Liver (tissue), 9 donors: ENCODE measurements around the gene CNOT8. TPM values are rescaled to one million over a fixed set of nuclear protein-coding genes. Genes with fewer than 3 reads are reported as not detected.

Experiments used
- DNase-seq: peaks from one replicate; pipeline ENCODE4 v3.0.0-alpha.2; 2017; ENCODE audit warnings: low spot score
- H3K27ac ChIP-seq, 2 donors: one replicate each; pipeline ENCODE4 v1.7.0; 2013; ENCODE audit warnings: inconsistent platforms in 2 of 2, low read length in 2 of 2, control low read depth in 1 of 2, low read depth in 1 of 2, mild to moderate bottlenecking in 1 of 2
- H3K27me3 ChIP-seq, 4 donors: one replicate each; pipeline versions ENCODE4 v1.6.1 to v1.7.0; 2013; ENCODE audit warnings: low read length in 3 of 4, inconsistent platforms in 1 of 4, mild to moderate bottlenecking in 1 of 4, moderate library complexity in 1 of 4; ENCODE audit not compliant: control insufficient read depth in 4 of 4, insufficient read depth in 4 of 4
- H3K36me3 ChIP-seq, 4 donors: one replicate each; pipeline versions ENCODE4 v1.6.1 to v1.7.0; 2013; ENCODE audit warnings: low read length in 3 of 4, mild to moderate bottlenecking in 3 of 4, low read depth in 1 of 4, moderate library complexity in 1 of 4; ENCODE audit not compliant: control insufficient read depth in 4 of 4, insufficient read depth in 3 of 4
- H3K4me1 ChIP-seq, 4 donors: one replicate each; pipeline versions ENCODE4 v1.6.1 to v1.7.0; 2013; ENCODE audit warnings: low read length in 3 of 4, mild to moderate bottlenecking in 3 of 4, moderate library complexity in 1 of 4; ENCODE audit not compliant: control insufficient read depth in 4 of 4, insufficient read depth in 4 of 4
- H3K4me3 ChIP-seq, 3 donors: one replicate each; pipeline versions ENCODE4 v1.6.1 to v1.7.0; 2013; ENCODE audit warnings: low read length in 3 of 3, control low read depth in 1 of 3, low read depth in 1 of 3, mild to moderate bottlenecking in 1 of 3
- H3K9ac ChIP-seq, 2 donors: one replicate each; pipeline ENCODE4 v1.7.0; 2013; ENCODE audit warnings: low read length in 2 of 2, mild to moderate bottlenecking in 2 of 2, moderate library complexity in 2 of 2, control low read depth in 1 of 2, low read depth in 1 of 2
- H3K9me3 ChIP-seq, 4 donors: one replicate each; pipeline versions ENCODE4 v1.6.1 to v1.7.0; 2013; ENCODE audit warnings: low read length in 3 of 4; ENCODE audit not compliant: control insufficient read depth in 4 of 4
- CTCF ChIP-seq: fragments of 150-350 bp; IDR thresholded peaks from 2 replicates; pipeline ENCODE4 v1.5.1; 2017; ENCODE audit warnings: improper control_type of control experiment, low read depth, low read length; ENCODE audit not compliant: missing input control
- EGR1 ChIP-seq, 2 donors: IDR thresholded peaks; 2 replicates each; pipeline ENCODE4 v1.6.1; 2016 to 2018; ENCODE audit warnings: antibody characterized with exemption in 2 of 2, low read depth in 2 of 2
- FOXA1 ChIP-seq: IDR thresholded peaks from 2 replicates; pipeline ENCODE4 v1.6.1; 2016; ENCODE audit warnings: antibody characterized with exemption
- FOXA2 ChIP-seq: IDR thresholded peaks from 2 replicates; pipeline ENCODE4 v1.6.1; 2016; ENCODE audit warnings: antibody characterized with exemption
- GABPA ChIP-seq, 2 donors: IDR thresholded peaks in 1 of 2; conservative IDR thresholded peaks in 1 of 2; 2 replicates each; pipeline ENCODE4 v1.6.1; 2016; ENCODE audit warnings: antibody characterized with exemption in 2 of 2, mild to moderate bottlenecking in 1 of 2, moderate library complexity in 1 of 2
- HNF4A ChIP-seq, 2 donors: conservative IDR thresholded peaks; 2 replicates each; pipeline ENCODE4 v1.6.1; 2016; ENCODE audit warnings: antibody characterized with exemption in 2 of 2, mild to moderate bottlenecking in 2 of 2
- JUND ChIP-seq, 2 donors: IDR thresholded peaks; 2 replicates each; pipeline ENCODE4 v1.6.1; 2016; ENCODE audit warnings: antibody characterized with exemption in 2 of 2
- MAX ChIP-seq: IDR thresholded peaks from 2 replicates; pipeline ENCODE4 v1.6.1; 2016; ENCODE audit warnings: antibody characterized with exemption
- NR2F2 ChIP-seq: IDR thresholded peaks from 2 replicates; pipeline ENCODE4 v1.6.1; 2016; ENCODE audit warnings: antibody characterized with exemption
- RAD21 ChIP-seq, 2 donors: IDR thresholded peaks; 2 replicates each; pipeline ENCODE4 v1.6.1; 2016; ENCODE audit warnings: antibody characterized with exemption in 2 of 2, mild to moderate bottlenecking in 2 of 2
- REST ChIP-seq: IDR thresholded peaks from 2 replicates; pipeline ENCODE4 v1.6.1; 2016; ENCODE audit warnings: antibody characterized with exemption, mild to moderate bottlenecking
- RXRA ChIP-seq, 2 donors: IDR thresholded peaks; 2 replicates each; pipeline ENCODE4 v1.6.1; 2017 to 2018; ENCODE audit warnings: antibody characterized with exemption in 2 of 2, mild to moderate bottlenecking in 1 of 2
- SP1 ChIP-seq: IDR thresholded peaks from 2 replicates; pipeline ENCODE4 v1.6.1; 2018; ENCODE audit warnings: antibody characterized with exemption, mild to moderate bottlenecking
- TAF1 ChIP-seq: conservative IDR thresholded peaks from 2 replicates; pipeline ENCODE4 v1.6.1; 2016; ENCODE audit warnings: antibody characterized with exemption, mild to moderate bottlenecking
- YY1 ChIP-seq: IDR thresholded peaks from 2 replicates; pipeline ENCODE4 v1.6.1; 2016; ENCODE audit warnings: antibody characterized with exemption, mild to moderate bottlenecking
- ZBTB33 ChIP-seq: IDR thresholded peaks from 2 replicates; pipeline ENCODE4 v1.6.1; 2016; ENCODE audit warnings: antibody characterized with exemption
- WGBS: extraction: QIAGEN DNeasy Blood & Tissue Kit; methylation state at CpG from one replicate; pipeline ENCODE4 v1.1.7; 2013; 5-methylcytosine and 5-hydroxymethylcytosine counted together
- polyA plus RNA-seq, 2 donors: library from polyadenylated mRNA; stranded (reverse) in 1 of 2; unstranded in 1 of 2; fragments of 200-250 nt in 1 of 2; fragments of >200 nt in 1 of 2; fragmentation: Nextera tagmentation in 1 of 2; extraction: Ambion mirVana in 1 of 2; gene quantifications; one replicate each; pipeline versions ENCODE4 v1.2.1 to v1.2.3, GENCODE V29; 2013 to 2015
- total RNA-seq, 2 donors: library from RNA; depleted of rRNA; stranded (reverse); fragments of >200 nt; gene quantifications; one replicate each; pipeline ENCODE4 v1.2.3, GENCODE V29; 2014
- donor health status: healthy.
- donor health status: healthy.
- donor health status: healthy.
- donor health status: healthy.
- donor health status: healthy.

The CNOT8 gene
- total RNA-seq (10 to 100 TPM; 28.9 to 38.9 TPM), polyA plus RNA-seq (10 to 100 TPM; 12.6 to 12.7 TPM)

- WGBS, result under 1% methylated on average over 65 of the region's 65 CpGs
- peak; percentile 64 for TF ChIP-seq REST
- TF ChIP-seq CTCF, result no peak
- peak; percentile 59 for TF ChIP-seq MAX
- TF ChIP-seq NR2F2, result no peak
- TF ChIP-seq RAD21 (IDR thresholded peaks at IDR 0.05), result peak; percentile 34 to 61
- no peak for TF ChIP-seq JUND (IDR thresholded peaks at IDR 0.05)
- peak; percentile 72 for TF ChIP-seq SP1
- TF ChIP-seq HNF4A (conservative IDR thresholded peaks at IDR 0.05), result peak in 1 of 2 donors; percentile 21
- TF ChIP-seq TAF1, result peak; percentile 84
- TF ChIP-seq ZBTB33, result peak; percentile 8
- TF ChIP-seq FOXA2, result no peak
- TF ChIP-seq RXRA (IDR thresholded peaks at IDR 0.05), result peak; percentile 30 to 37
- TF ChIP-seq GABPA (IDR thresholded peaks at IDR 0.05 in 1 of 2, conservative IDR thresholded peaks at IDR 0.05 in 1 of 2), result peak in 1 of 2 donors; percentile 57
- peak; percentile 91 for TF ChIP-seq YY1
- peak; percentile 8 for TF ChIP-seq FOXA1
- peak in 1 of 2 donors; percentile 35 for TF ChIP-seq EGR1 (IDR thresholded peaks at IDR 0.05; ENCODE audit: low read depth in 2 of 2)
- H3K4me1 ChIP-seq, result peaks cover 4 to 27% (median 23%) of the 10 kb centered on the region in 4 donors
Measured at GRCh38 chr5:154858297-154858971, at the start of gene CNOT8. TSS of gene CNOT8 (plus strand) at chr5:154858627. CDS start at chr5:154863279, 4,652 bp downstream.

More at GRCh38 chr5:154858297-154858971, at the start of gene CNOT8:
- peak; percentile 97 for DNase-seq
- Histone ChIP-seq H3K9me3 (no peaks in the 10 kb centered on the region), H3K9ac (peak within 1 kb of the TSS; percentile 79 to 97), H3K27ac (peak within 1 kb of the TSS; percentile 90 to 93), H3K4me3 (peak within 1 kb of the TSS; percentile 59 to 86 (median 75)), H3K27me3 (no peaks in the 10 kb centered on the region), H3K36me3 (peaks cover 0 to 7% (median 0%) of the 10 kb centered on the region in 4 donors)
